Stimulated activated naive CD8-positive, alpha-beta T cell treated with anti-CD3 and anti-CD28 coated beads, Interleukin-15, Interleukin-2, amounts not matched to agents 100 ng/mL and 50 ng/mL, for 24 hours (primary cell): Measurements from ENCODE around the gene IL1RAPL2.
"Not testable (repeated sequence)": the region's sequence is repeated elsewhere in the genome, so short reads cannot be mapped to it uniquely, and the experiment has no call there.

Source experiments
- H3K27ac Mint-ChIP-seq: one replicate; pipeline ENCODE4 v1.8.0; 2021; ENCODE audit warnings: mild to moderate bottlenecking, mixed read lengths
- H3K27me3 Mint-ChIP-seq: one replicate; pipeline ENCODE4 v1.8.0; 2021; ENCODE audit warnings: mixed read lengths
- H3K36me3 Mint-ChIP-seq: one replicate; pipeline ENCODE4 v1.8.0; 2021; ENCODE audit warnings: low read depth, mixed read lengths
- H3K4me1 Mint-ChIP-seq: one replicate; pipeline ENCODE4 v1.8.0; 2021; ENCODE audit warnings: low read depth, mixed read lengths
- H3K4me3 Mint-ChIP-seq: one replicate; pipeline ENCODE4 v1.8.0; 2021; ENCODE audit warnings: mild to moderate bottlenecking, mixed read lengths
- H3K9me3 Mint-ChIP-seq: one replicate; pipeline ENCODE4 v1.8.0; 2021; ENCODE audit warnings: mixed read lengths

IL1RAPL2 gene

DNA sequence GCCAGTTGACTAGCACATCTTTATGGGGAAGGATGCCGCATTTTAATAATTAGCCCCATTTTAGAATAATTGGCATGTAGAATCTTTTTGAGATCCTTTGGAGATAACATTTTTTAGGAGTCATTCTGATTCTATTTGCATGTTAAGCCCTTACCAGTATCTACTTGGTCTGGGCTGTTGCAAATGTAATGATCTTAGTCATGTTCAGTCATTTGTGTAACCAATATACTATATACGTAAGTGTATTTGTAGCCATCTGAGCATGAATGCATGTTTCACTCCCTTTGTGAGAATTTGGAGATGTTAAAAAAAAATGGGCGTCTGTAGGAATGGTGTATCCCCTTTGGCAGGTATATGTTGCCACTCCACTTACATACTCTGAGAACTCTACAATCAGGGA is 535.4 kb downstream of the IL1RAPL2 start:
- no peak overlapping the region for H3K27ac Mint-ChIP-seq

DNA sequence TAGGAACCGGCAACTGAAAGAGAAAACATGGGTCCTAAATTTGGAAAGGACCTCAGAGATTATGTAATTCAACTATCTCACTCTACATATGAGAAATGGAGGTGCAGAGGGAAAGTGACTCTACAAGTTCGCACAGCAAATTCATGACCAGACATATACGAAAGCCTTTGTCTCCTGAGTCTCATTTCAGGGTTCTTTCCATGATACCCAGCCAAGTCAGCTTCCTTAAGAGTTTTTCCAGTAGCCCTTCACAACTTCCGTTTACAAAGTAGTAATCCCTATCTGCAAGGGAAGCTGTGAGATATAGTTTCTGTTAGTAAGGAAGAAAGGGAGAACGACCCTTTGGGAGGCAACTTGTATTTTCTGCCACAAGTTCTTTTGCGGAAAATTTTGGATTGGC is 543.9 kb downstream of the IL1RAPL2 start:
- no peaks in the 10 kb centered on the region for H3K9me3 Mint-ChIP-seq
- no peak overlapping the region for H3K4me3 Mint-ChIP-seq
- H3K27ac Mint-ChIP-seq = no peak overlapping the region
- H3K36me3 Mint-ChIP-seq = no peaks in the 10 kb centered on the region
- no peaks in the 10 kb centered on the region for H3K27me3 Mint-ChIP-seq
- H3K4me1 Mint-ChIP-seq = no peaks in the 10 kb centered on the region

More for the DNA sequence above, 535.4 kb downstream of the IL1RAPL2 start:
- Mint-ChIP-seq H3K9me3 (peaks cover 3% of the 10 kb centered on the region), H3K4me1 (no peaks in the 10 kb centered on the region), H3K36me3 (no peaks in the 10 kb centered on the region), H3K27me3 (no peaks in the 10 kb centered on the region), H3K4me3 (no peak overlapping the region)

DNA sequence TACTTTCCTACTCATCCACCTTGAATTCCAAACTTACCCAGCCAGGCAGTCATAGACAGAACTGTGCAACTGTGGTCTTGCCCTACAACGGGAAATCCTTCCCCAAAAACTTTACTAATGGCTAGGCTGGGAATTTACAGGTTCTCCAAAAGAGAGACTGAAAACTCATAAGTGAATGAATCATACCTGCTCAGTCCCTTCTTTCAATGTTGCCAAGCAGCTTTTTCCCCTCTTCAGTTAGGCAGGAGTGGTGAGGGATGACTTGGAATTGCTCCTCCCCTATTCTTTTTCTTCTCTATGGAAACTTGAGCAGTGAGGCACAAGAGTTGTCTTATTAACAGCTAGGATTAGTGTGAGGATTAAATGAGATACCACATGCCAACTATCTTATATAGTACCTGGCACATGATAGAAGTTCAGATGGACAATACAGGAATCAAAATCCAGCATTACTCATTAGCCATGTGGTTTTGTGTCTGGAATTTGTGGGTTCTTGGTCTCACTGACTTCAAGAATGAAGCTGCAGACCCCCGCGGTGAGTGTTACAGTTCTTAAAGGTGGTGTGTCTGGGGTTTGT is 548.6 kb downstream of the IL1RAPL2 start:
- Mint-ChIP-seq H3K9me3 (no peaks in the 10 kb centered on the region), H3K27me3 (no peaks in the 10 kb centered on the region), H3K27ac (no peak overlapping the region), H3K4me1 (no peaks in the 10 kb centered on the region), H3K36me3 (no peaks in the 10 kb centered on the region), H3K4me3 (no peak overlapping the region)

DNA sequence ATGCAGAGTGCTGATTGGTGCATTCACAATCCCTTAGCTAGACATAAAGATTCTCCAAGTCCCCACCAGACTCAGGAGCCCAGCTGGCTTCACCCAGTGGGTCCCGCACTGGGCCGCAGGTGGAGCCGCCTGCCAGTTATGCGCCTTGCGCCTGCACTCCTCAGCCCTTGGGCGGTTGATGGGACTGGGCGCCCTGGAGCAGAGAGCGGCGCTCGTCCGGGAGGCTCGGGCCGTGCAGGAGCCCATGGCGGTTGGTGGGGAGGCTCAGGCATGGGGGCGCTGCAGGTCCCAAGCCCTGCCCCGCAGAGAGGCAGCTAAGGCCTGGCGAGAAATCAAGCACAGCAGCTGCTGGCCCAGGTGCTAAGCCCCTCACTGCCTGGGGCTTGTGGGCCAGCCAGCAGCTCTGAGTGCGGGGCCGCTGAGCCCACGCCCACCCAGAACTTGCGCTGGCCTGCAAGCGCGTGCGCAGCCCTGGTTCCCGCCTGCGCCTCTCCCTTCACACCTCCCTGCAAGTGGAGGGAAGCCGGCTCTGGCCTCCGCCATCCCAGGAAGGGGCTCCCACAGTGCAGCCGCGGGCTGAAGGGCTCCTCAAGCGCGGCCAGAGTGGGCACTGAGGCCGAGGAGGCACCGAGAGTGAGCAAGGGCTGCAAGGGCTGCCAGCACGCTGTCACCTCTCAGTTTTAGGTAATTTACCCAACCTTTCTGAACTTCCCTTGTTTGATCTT is 549.8 kb downstream of the IL1RAPL2 start:
- not testable (repeated sequence) for H3K4me3 Mint-ChIP-seq, H3K27ac Mint-ChIP-seq, H3K4me1 Mint-ChIP-seq, H3K36me3 Mint-ChIP-seq, H3K27me3 Mint-ChIP-seq, H3K9me3 Mint-ChIP-seq

DNA sequence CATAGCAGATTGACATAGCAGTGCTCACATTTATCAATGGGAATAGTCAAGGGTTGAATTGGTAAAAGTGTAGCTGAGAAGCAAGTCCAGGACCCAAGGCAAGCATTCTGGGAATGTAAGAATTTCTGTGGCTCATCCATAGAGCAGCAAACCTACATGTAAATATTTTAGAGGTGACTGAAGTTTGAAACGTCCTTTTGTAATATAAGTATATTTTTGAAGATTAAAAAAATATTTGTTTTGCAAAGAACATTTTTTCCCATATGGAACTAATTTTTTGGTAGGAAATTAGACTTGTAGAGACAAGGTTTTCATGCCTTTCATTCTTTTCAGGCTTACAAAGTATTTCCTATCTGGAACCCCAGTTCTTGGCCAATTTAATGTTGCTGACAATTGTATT is 550.5 kb downstream of the IL1RAPL2 start:
- Mint-ChIP-seq H3K27ac (no peak overlapping the region), H3K27me3 (no peaks in the 10 kb centered on the region), H3K4me1 (no peaks in the 10 kb centered on the region), H3K9me3 (no peaks in the 10 kb centered on the region), H3K4me3 (no peak overlapping the region), H3K36me3 (no peaks in the 10 kb centered on the region)

DNA sequence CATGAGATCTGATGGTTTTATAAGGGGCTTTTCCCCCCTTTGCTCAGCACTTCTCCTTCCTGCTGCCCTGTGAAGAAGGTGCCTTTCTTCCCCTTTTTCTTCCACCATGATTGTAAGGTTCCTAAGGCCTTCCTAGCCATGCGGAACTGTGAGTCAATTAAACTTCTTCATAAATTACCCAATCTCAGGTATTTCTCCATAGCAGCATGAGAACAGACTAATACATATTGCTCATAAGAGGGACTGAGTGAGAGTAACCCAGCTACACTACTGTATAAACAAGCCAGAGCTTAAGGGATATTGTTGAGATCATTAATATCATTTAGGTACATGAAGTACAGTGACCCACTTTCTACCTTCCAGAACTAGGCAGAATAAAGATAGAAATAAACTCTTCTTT is 551.6 kb downstream of the IL1RAPL2 start:
- no peaks in the 10 kb centered on the region for H3K27me3 Mint-ChIP-seq
- H3K9me3 Mint-ChIP-seq = no peaks in the 10 kb centered on the region
- H3K36me3 Mint-ChIP-seq = no peaks in the 10 kb centered on the region
- H3K4me1 Mint-ChIP-seq = no peaks in the 10 kb centered on the region
- H3K4me3 Mint-ChIP-seq = no peak overlapping the region
- H3K27ac Mint-ChIP-seq = no peak overlapping the region

DNA sequence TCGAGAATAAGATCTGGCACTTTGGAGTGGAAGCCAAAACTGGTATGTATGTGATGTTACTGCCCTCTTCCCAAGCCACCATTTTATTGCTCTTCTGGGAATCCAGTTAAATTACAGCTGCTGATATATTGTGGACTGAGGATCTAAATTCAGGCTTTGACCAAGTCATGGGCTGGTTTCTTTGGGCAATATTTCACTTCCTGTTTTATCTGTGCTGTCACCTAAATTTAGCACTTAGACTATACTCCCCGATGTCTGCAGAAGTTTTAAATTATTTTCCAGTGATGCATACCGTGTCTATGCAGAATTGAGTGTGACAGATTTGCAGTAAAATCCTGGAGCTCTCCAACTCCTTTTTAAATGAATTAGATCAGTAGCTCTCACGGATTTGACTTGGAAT is 554.5 kb downstream of the IL1RAPL2 start:
- Mint-ChIP-seq H3K4me3 (no peak overlapping the region), H3K9me3 (no peaks in the 10 kb centered on the region), H3K27me3 (no peaks in the 10 kb centered on the region), H3K4me1 (no peaks in the 10 kb centered on the region), H3K36me3 (no peaks in the 10 kb centered on the region), H3K27ac (no peak overlapping the region)

DNA sequence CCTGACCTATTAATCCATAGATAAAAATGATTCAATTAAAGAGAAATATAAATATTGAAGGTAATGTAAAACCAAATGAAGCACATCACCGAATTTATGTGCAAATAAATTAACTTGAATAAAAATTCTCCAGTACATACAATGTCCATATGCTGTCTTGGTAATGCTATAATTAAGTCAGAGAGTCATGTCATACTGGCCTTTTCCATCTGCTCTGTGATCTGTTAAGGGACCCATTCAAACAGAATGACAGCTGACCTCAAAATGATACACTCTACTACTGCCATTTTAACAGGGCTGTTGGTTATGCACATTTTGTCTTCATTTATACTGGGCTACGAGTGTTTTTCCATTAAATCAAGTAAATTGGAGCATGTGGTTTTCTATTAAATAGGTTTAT is 555.2 kb downstream of the IL1RAPL2 start:
- H3K4me3 Mint-ChIP-seq = no peak overlapping the region
- no peak overlapping the region for H3K27ac Mint-ChIP-seq
- H3K36me3 Mint-ChIP-seq = no peaks in the 10 kb centered on the region
- no peaks in the 10 kb centered on the region for H3K27me3 Mint-ChIP-seq
- no peaks in the 10 kb centered on the region for H3K9me3 Mint-ChIP-seq
- H3K4me1 Mint-ChIP-seq = no peaks in the 10 kb centered on the region

DNA sequence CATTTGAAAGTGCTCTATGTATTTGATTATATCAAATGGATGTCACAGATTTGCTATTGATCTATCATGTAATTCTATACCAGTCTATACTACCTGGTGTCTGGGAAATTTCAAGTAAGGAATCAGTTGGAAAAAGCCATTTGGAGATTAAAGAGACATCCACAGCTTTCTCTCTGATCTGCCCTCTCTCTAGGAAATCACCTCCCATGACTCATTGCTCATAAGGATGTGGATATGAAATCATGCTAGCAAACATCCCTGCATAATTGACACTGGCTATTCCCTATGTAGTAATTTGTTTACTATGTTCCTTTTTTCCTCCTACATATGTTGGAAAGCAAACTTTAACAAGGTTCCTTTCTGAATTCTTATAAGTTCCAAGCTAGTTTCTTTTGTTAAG is 560.2 kb downstream of the IL1RAPL2 start:
- Mint-ChIP-seq H3K27me3 (no peaks in the 10 kb centered on the region), H3K9me3 (no peaks in the 10 kb centered on the region), H3K27ac (no peak overlapping the region), H3K4me1 (no peaks in the 10 kb centered on the region), H3K36me3 (no peaks in the 10 kb centered on the region), H3K4me3 (no peak overlapping the region)

DNA sequence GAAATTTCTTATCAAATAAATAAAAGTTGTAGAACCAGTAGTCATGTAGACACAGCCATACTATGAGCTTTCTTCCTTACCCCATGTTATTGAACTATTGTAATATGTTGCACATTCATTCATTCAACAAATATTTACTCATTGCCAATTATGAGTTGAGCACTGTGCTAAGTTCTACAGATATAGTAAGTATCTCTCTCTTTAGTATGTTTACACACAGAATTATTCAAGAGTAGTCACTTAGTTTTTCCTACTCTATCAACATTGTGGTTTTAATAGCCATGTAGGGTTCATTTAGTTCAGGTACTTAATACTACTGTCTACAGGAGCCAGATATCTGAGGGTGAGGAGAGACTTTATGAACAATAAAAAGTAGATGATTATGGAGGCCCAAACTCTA is 568.3 kb downstream of the IL1RAPL2 start:
- Mint-ChIP-seq H3K36me3 (no peaks in the 10 kb centered on the region), H3K27me3 (no peaks in the 10 kb centered on the region), H3K27ac (no peak overlapping the region), H3K4me3 (no peak overlapping the region), H3K4me1 (no peaks in the 10 kb centered on the region), H3K9me3 (no peaks in the 10 kb centered on the region)

DNA sequence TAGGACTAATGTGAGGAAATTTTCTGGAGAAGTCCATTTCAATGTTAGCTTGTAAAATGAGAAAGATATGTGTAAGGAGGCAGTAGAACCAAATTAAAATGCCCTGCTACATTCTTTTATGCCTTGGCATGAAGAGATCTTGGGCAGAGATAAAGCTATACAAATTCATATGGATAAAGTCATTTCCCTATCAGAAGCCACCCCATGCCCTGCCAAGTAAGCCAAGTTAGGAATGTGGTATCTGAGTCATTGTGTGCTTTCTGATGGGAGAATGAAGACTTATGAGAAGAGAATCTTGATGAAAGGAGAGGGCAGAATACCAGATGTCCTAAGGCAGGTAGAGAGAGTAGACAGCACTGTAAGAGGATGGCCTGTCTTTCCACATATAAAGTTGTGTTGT is 570.8 kb downstream of the IL1RAPL2 start:
- no peak overlapping the region for H3K27ac Mint-ChIP-seq
- no peaks in the 10 kb centered on the region for H3K36me3 Mint-ChIP-seq
- no peak overlapping the region for H3K4me3 Mint-ChIP-seq
- H3K27me3 Mint-ChIP-seq = no peaks in the 10 kb centered on the region
- no peaks in the 10 kb centered on the region for H3K4me1 Mint-ChIP-seq
- no peaks in the 10 kb centered on the region for H3K9me3 Mint-ChIP-seq

DNA sequence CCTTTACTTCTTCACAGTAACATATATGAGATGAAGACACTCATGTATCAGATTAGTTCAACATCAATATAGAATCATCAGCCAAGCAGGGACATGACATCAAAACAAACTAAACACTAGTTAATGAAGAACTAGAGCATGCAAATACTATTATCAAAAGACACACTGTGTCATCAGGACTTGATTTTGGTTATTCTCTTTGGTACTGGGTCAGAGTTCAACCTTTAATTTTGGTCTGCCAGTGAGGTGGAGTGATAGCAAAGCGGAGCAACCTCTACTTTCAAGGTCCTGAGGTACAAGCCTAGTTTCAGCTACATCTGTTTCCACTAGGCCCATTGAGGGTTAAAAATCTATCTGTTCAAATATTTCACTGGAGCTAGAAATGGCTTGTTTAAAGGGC is 584.0 kb downstream of the IL1RAPL2 start:
- H3K27ac Mint-ChIP-seq = no peak overlapping the region
- H3K27me3 Mint-ChIP-seq = no peaks in the 10 kb centered on the region
- H3K9me3 Mint-ChIP-seq = no peaks in the 10 kb centered on the region
- H3K4me1 Mint-ChIP-seq = no peaks in the 10 kb centered on the region
- no peak overlapping the region for H3K4me3 Mint-ChIP-seq
- H3K36me3 Mint-ChIP-seq = no peaks in the 10 kb centered on the region

DNA sequence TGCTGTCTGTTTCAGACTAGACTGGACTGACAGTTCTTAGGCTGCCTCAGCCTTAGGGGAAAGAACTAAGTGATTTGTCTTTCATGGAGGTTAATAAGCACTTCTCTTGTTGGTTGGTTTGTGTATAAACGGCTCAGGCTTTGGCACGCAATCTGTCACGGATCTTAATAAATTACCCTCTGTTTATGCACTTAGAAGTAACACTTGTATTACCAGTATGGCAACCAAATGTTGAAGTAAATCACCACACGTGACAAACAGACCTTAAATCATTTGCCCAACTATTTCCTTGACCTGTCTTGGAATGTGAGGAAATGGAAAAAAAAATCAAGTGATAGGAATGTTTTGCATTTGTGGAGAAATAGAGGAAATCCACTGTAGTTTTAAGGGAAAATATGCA is 584.6 kb downstream of the IL1RAPL2 start:
- no peak overlapping the region for H3K4me3 Mint-ChIP-seq
- H3K27me3 Mint-ChIP-seq = no peaks in the 10 kb centered on the region
- H3K27ac Mint-ChIP-seq = no peak overlapping the region
- no peaks in the 10 kb centered on the region for H3K36me3 Mint-ChIP-seq
- H3K4me1 Mint-ChIP-seq = no peaks in the 10 kb centered on the region
- no peaks in the 10 kb centered on the region for H3K9me3 Mint-ChIP-seq

DNA sequence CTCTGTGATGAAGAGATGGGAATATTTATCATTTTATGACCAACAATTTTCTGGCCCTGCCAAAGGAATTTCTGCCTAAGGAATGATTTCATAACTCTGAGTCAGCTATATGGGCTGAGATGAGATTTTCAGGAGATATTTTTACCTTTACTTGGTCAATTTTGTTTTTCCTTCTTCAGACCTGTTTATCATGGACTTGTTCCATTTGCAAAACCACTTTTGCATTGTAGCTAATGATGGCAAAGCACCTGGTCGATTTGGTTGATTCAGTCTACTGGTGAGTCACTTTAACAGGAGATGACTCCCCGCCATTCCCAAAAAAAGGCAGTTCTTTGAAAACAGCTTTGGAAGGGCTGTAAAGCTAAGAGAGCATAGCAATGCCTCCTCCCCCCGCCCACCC is 601.2 kb downstream of the IL1RAPL2 start:
- H3K27ac Mint-ChIP-seq = no peak overlapping the region
- no peaks in the 10 kb centered on the region for H3K4me1 Mint-ChIP-seq
- H3K9me3 Mint-ChIP-seq = no peaks in the 10 kb centered on the region
- no peak overlapping the region for H3K4me3 Mint-ChIP-seq
- H3K27me3 Mint-ChIP-seq = no peaks in the 10 kb centered on the region
- no peaks in the 10 kb centered on the region for H3K36me3 Mint-ChIP-seq

DNA sequence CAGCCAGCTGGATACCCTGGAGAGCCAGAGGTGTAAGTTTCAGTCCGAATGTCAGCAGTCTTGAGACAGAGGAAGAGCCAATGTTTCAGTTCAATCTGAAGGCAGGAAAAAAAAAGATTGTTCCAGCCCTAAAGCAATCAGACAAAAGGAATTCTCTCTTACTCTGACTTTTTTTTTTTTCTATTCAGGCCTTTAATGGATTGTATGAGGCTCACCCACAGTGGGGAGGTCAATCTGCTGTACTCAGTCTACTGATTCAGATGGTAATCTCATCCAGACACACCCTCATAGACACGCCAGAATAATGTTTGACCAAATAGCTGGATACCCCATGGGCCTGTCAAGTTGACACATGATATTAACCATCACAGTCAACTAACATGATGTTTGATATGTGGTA is 602.6 kb downstream of the IL1RAPL2 start:
- Mint-ChIP-seq H3K9me3 (no peaks in the 10 kb centered on the region), H3K27ac (no peak overlapping the region), H3K27me3 (no peaks in the 10 kb centered on the region), H3K4me3 (no peak overlapping the region), H3K4me1 (no peaks in the 10 kb centered on the region), H3K36me3 (no peaks in the 10 kb centered on the region)

DNA sequence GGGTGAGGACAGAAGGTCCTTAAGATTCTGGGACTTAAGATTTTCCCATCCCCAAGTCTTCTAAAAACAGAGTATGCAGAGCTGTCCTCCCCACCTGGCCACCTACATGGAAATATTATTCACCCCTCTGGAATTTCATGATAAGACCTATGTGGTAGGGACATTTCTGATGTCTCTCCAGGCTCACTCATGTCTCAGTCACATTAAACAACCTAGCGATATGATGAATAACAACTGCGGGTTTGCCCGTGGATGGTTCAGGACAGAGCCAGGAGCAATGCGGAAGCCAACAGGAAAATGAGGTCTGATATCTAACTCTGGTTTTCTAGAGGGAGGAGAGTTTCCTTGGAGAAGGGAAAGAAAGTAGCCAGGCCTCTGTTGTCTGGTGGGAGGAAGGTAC is 607.1 kb downstream of the IL1RAPL2 start:
- no peaks in the 10 kb centered on the region for H3K9me3 Mint-ChIP-seq
- H3K27me3 Mint-ChIP-seq = no peaks in the 10 kb centered on the region
- H3K27ac Mint-ChIP-seq = no peak overlapping the region

More for the DNA sequence above, 607.1 kb downstream of the IL1RAPL2 start:
- no peak overlapping the region for H3K4me3 Mint-ChIP-seq
- no peaks in the 10 kb centered on the region for H3K36me3 Mint-ChIP-seq
- no peaks in the 10 kb centered on the region for H3K4me1 Mint-ChIP-seq
